HepG2 (cell line): ENCODE data around the gene MRPL34. TPM values are rescaled to one million over a fixed set of nuclear protein-coding genes. Genes with fewer than 3 reads are reported as not detected.

Source experiments
- AHR ChIP-seq: IDR thresholded peaks from 2 replicates; pipeline ENCODE4 v1.6.1; 2018; ENCODE audit warnings: missing genetic modification reagents, missing compliant biosample characterization
- CAMTA2 ChIP-seq: sonication (generic); formaldehyde crosslinking; IDR thresholded peaks from 2 replicates; pipeline ENCODE4 v1.4.0; 2020; ENCODE audit warnings: mild to moderate bottlenecking, missing genetic modification reagents, borderline replicate concordance
- CBFB ChIP-seq: sonication (generic); formaldehyde crosslinking; IDR thresholded peaks from 2 replicates; pipeline ENCODE4 v1.4.0; 2020; ENCODE audit warnings: missing genetic modification reagents
- FIP1L1 ChIP-seq: fragments of 200-400 bp; formaldehyde crosslinking; IDR thresholded peaks from 2 replicates; pipeline ENCODE4 v1.6.1; 2018; ENCODE audit warnings: low read depth, mild to moderate bottlenecking, low read length, moderate library complexity, borderline replicate concordance; ENCODE audit not compliant: insufficient read depth
- FOSL2 ChIP-seq: sonication (generic); formaldehyde crosslinking; IDR thresholded peaks from 2 replicates; pipeline ENCODE4 v1.4.0; 2020; ENCODE audit warnings: missing genetic modification reagents
- MLXIP ChIP-seq: sonication (generic); formaldehyde crosslinking; IDR thresholded peaks from 2 replicates; pipeline ENCODE4 v1.9.0; 2021; ENCODE audit warnings: missing genetic modification reagents, borderline replicate concordance
- NAIF1 ChIP-seq: sonication (generic); formaldehyde crosslinking; IDR thresholded peaks from 2 replicates; pipeline ENCODE4 v1.5.0; 2020; ENCODE audit warnings: mild to moderate bottlenecking, missing genetic modification reagents, borderline replicate concordance
- NCOR1 ChIP-seq: fragments of 200-600 bp; sonication (generic); IDR thresholded peaks from 2 replicates; pipeline ENCODE4 v1.7.0; 2017; ENCODE audit warnings: antibody characterized with exemption, low read length, borderline replicate concordance
- NFIC ChIP-seq: IDR thresholded peaks from 2 replicates; pipeline ENCODE4 v1.6.1; 2012; ENCODE audit warnings: mild to moderate bottlenecking, low read length, inconsistent platforms
- NONO ChIP-seq, 2 experiments: fragments of 450-650 bp in 1 of 2; sonication (generic) in 1 of 2; formaldehyde crosslinking in 1 of 2; IDR thresholded peaks in 1 of 2; conservative IDR thresholded peaks in 1 of 2; 2 replicates each; pipeline versions ENCODE4 v1.6.1 to v1.8.0; 2017 to 2022; ENCODE audit warnings: mild to moderate bottlenecking in 1 of 2, missing genetic modification reagents in 1 of 2, moderate library complexity in 1 of 2
- SMARCC2 ChIP-seq: fragments of 450-650 bp; IDR thresholded peaks from 2 replicates; pipeline ENCODE4 v1.6.1; 2017; ENCODE audit warnings: antibody characterized with exemption, mild to moderate bottlenecking
- SNAPC2 ChIP-seq: sonication (generic); formaldehyde crosslinking; IDR thresholded peaks from 2 replicates; pipeline ENCODE4 v1.8.1; 2022; ENCODE audit warnings: mild to moderate bottlenecking, missing genetic modification reagents
- SRSF4 ChIP-seq: fragments of 200-400 bp; formaldehyde crosslinking; IDR thresholded peaks from one replicate; pipeline ENCODE4 v1.6.1; 2018; ENCODE audit warnings: mild to moderate bottlenecking, low read depth, low read length, moderate library complexity; ENCODE audit not compliant: poor library complexity, severe bottlenecking
- STAG1 ChIP-seq: sonication (generic); formaldehyde crosslinking; IDR thresholded peaks from 2 replicates; pipeline ENCODE4 v1.4.0; 2020; ENCODE audit warnings: missing genetic modification reagents
- TFAP4 ChIP-seq: sonication (generic); IDR thresholded peaks from 2 replicates; pipeline ENCODE4 v1.6.1; 2016; ENCODE audit warnings: low read depth, borderline replicate concordance
- ZMAT5 ChIP-seq: sonication (generic); formaldehyde crosslinking; IDR thresholded peaks from 2 replicates; pipeline ENCODE4 v1.5.0; 2020; ENCODE audit warnings: mild to moderate bottlenecking, low read depth, missing genetic modification reagents, borderline replicate concordance
- ZMYM3 ChIP-seq: sonication (generic); formaldehyde crosslinking; IDR thresholded peaks from 2 replicates; pipeline ENCODE4 v1.5.1; 2020; ENCODE audit warnings: mild to moderate bottlenecking, missing genetic modification reagents
- ZNF180 ChIP-seq: sonication (generic); formaldehyde crosslinking; IDR thresholded peaks from 2 replicates; pipeline ENCODE4 v1.4.0; 2020; ENCODE audit warnings: low read depth, missing genetic modification reagents, borderline replicate concordance
- ZNF253 ChIP-seq: sonication (generic); formaldehyde crosslinking; IDR thresholded peaks from 2 replicates; pipeline ENCODE4 v1.8.0; 2022; ENCODE audit warnings: mild to moderate bottlenecking, missing genetic modification reagents, borderline replicate concordance
- ZNF354B ChIP-seq: sonication (generic); formaldehyde crosslinking; IDR thresholded peaks from 2 replicates; pipeline ENCODE4 v1.8.0; 2022; ENCODE audit warnings: mild to moderate bottlenecking, missing genetic modification reagents
- ZNF574 ChIP-seq: sonication (generic); formaldehyde crosslinking; IDR thresholded peaks from 2 replicates; pipeline ENCODE4 v1.4.0; 2020; ENCODE audit warnings: missing genetic modification reagents
- ZNF724P ChIP-seq: sonication (generic); formaldehyde crosslinking; IDR thresholded peaks from 2 replicates; pipeline ENCODE4 v1.8.0; 2022; ENCODE audit warnings: missing genetic modification reagents, borderline replicate concordance
- ZNF788 ChIP-seq: sonication (generic); formaldehyde crosslinking; IDR thresholded peaks from 2 replicates; pipeline ENCODE4 v1.5.0; 2020; ENCODE audit warnings: mild to moderate bottlenecking, missing genetic modification reagents, borderline replicate concordance
- polyA plus RNA-seq, 8 experiments: library from polyadenylated mRNA; depleted of rRNA in 3 of 8; stranded (reverse) in 7 of 8; unstranded in 1 of 8; fragments of >200 nt; fragmentation: Illumina TruSeq in 4 of 8; extraction: Trizol in 4 of 8; gene quantifications; 2 replicates each; pipeline versions ENCODE4 v1.2.1 to v1.2.3, GENCODE V29; 2011 to 2016; ENCODE audit warnings: low read depth in 4 of 8, missing spikeins in 1 of 8, mixed read lengths in 1 of 8; ENCODE audit not compliant: insufficient read depth in 1 of 8
- total RNA-seq, 5 experiments: library from RNA; depleted of rRNA; stranded (reverse); fragments of >200 nt; fragmentation: Illumina TruSeq; extraction: Trizol; gene quantifications; 2 replicates each; pipeline ENCODE4 v1.2.3, GENCODE V29; 2016; ENCODE audit warnings: low read depth in 1 of 5

The MRPL34 gene
- total and polyA plus RNA-seq, 2 of the 13 experiments (the other 11 are each of a cell fraction or from before 2014, with no cell fraction given), result 74.0 to 77.3 TPM

DNA sequence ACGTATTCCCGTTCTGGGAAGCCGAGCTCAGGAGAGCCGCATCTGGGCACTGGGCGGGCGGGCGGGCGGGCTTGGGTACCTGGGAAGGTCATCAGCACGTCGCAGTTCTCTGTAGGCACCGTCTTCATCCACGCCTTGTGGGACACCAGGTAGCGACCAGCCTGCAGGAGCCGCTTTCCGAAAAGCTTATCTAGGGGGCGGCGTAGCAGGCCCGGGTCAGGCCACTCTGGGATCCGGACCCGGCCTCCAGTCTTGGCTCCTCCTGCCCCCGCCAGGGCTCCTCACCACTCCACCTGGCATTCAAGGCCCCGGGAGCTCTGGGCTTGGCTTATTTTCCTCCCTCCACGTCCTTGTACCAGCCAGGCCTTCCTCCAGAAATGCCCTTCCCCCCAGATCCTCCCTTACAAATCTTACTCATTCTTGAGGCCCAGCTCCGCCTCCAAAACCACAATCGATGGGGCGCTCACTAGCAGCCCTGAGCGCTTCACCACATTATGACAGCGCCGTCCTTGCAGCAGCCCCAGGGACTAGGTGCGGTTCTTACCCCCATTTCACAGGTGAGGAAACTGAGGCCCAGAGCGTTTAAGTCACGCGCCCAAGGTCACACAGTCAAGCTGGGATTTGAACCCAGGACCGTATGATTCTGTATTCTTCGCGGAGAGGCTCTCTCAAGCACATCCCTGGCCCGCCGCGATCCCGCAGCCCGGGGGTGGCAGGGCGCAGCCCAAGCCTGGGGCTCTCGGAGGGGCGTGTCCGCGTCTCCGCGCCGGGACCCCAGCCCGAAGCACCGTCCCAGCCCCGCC, 28.1 kb downstream of the MRPL34 start (continued):
- TF ChIP-seq ZNF180, result no peak
- TF ChIP-seq AHR (CRISPR knock-in tag), result 0 out of 2 replicates have a peak, but pooled peaks have one; percentile 19
- no peak for TF ChIP-seq SMARCC2
- peak; percentile 83 for TF ChIP-seq CBFB (CRISPR knock-in tag)
- no peak for TF ChIP-seq NAIF1 (CRISPR knock-in tag)
- TF ChIP-seq CAMTA2 (CRISPR knock-in tag), result no peak
- no peak for TF ChIP-seq ZNF253 (CRISPR knock-in tag)
- no peak for TF ChIP-seq NCOR1
- TF ChIP-seq SRSF4, result no peak
- TF ChIP-seq ZNF788 (CRISPR knock-in tag), result no peak
- TF ChIP-seq STAG1 (CRISPR knock-in tag), result no peak
- TF ChIP-seq ZMYM3 (CRISPR knock-in tag), result peak; percentile 94
- TF ChIP-seq FOSL2, result peak; percentile 60; the same call in 1 of the 2 replicates
- no peak for TF ChIP-seq ZNF354B
- no peak for TF ChIP-seq SNAPC2 (CRISPR knock-in tag)
- TF ChIP-seq FIP1L1, result no peak
- no peak for TF ChIP-seq MLXIP (CRISPR knock-in tag)
- no peak for TF ChIP-seq NFIC
- TF ChIP-seq ZNF574 (CRISPR knock-in tag), result peak; percentile 76
- TF ChIP-seq ZNF724P (CRISPR knock-in tag), result 0 out of 2 replicates have a peak, but pooled peaks have one; percentile 6
- no peak for TF ChIP-seq TFAP4
- TF ChIP-seq ZMAT5 (CRISPR knock-in tag), result no peak
- TF ChIP-seq NONO (IDR thresholded peaks at IDR 0.05), result no peak
- TF ChIP-seq NONO (CRISPR knock-in tag; conservative IDR thresholded peaks at IDR 0.05), result no peak
